ENCODE results near the gene AKAP6. TPM values are rescaled to one million over a fixed set of nuclear protein-coding genes. Genes with fewer than 3 reads are reported as not detected.

AKAP6 gene
- total RNA-seq, 1 experiment from 2014 or later: 1.1 TPM

- Histone ChIP-seq H3K23me2 (ENCODE audit: insufficient read length, low read depth, low read length, poor library complexity, severe bottlenecking) (no peaks in the 10 kb centered on the region), H3K27me3 (ENCODE audit: insufficient read depth, low read length) (no peaks in the 10 kb centered on the region), H3K79me2 (ENCODE audit: insufficient read depth, low read length) (no peaks in the 10 kb centered on the region), H3K56ac (ENCODE audit: insufficient read length, low read depth, low read length) (no peak overlapping the region), H2AFZ (ENCODE audit: low read length) (no peak overlapping the region), H2BK120ac (ENCODE audit: low read depth, low read length, poor library complexity, severe bottlenecking) (no peak overlapping the region), H3K9ac (ENCODE audit: extremely low read depth, insufficient read length, low read length) (no peak overlapping the region), H2AK5ac (ENCODE audit: insufficient read length, low read length) (no peak overlapping the region), H3K4me1 (ENCODE audit: insufficient read depth, low read length) (no peaks in the 10 kb centered on the region), H4K8ac (replicated peaks; ENCODE audit: insufficient read length, low read depth, low read length) (no peak overlapping the region), H3K9me3 (ENCODE audit: control insufficient read depth, low read depth, low read length) (no peaks in the 10 kb centered on the region), H2BK15ac (ENCODE audit: low read depth, low read length) (no peak overlapping the region), H4K91ac (ENCODE audit: insufficient read length, low read depth, low read length) (no peak overlapping the region), H4K5ac (ENCODE audit: insufficient read length, low read depth, low read length) (no peak overlapping the region), H2BK12ac (ENCODE audit: insufficient read length, low read depth, low read length) (no peak overlapping the region), H3K23ac (ENCODE audit: insufficient read length, low read depth, low read length) (no peak overlapping the region), H4K20me1 (ENCODE audit: control insufficient read depth, insufficient read depth, insufficient read length) (no peaks in the 10 kb centered on the region), H3K18ac (ENCODE audit: insufficient read length, low read depth, low read length) (no peak overlapping the region), H2BK5ac (ENCODE audit: insufficient read length, low read length) (no peak overlapping the region), H3T11ph (ENCODE audit: low read length) (no peak overlapping the region), H3K79me1 (ENCODE audit: insufficient read depth, low read depth, low read length, poor library complexity, severe bottlenecking) (no peaks in the 10 kb centered on the region), H3K27ac (ENCODE audit: insufficient read length, low read depth, low read length) (no peak overlapping the region), H3K4ac (ENCODE audit: low read depth, low read length) (no peak overlapping the region), H3K14ac (ENCODE audit: insufficient read depth, low read length) (no peak overlapping the region), H3K4me2 (ENCODE audit: insufficient read depth, insufficient read length, low read length) (no peak overlapping the region), H2BK20ac (ENCODE audit: low read depth, low read length, poor library complexity, severe bottlenecking) (no peak overlapping the region)
- H3K27me3 Mint-ChIP-seq (ENCODE audit: low read depth): no peaks in the 10 kb centered on the region
- no peaks in the 10 kb centered on the region for H3K4me1 Mint-ChIP-seq
- no peak overlapping the region; a peak in 1 of 7 replicates for H3K27ac Mint-ChIP-seq
- no CpG with 5 or more reads among the region's 4 CpGs for WGBS (ENCODE audit: extremely low coverage, insufficient read length, low lambda C conversion rate)
- no peak for TF ChIP-seq CTCF (conservative IDR thresholded peaks at IDR 0.05)
- peaks cover 0 to 10% (median 0%) of the 10 kb centered on the region in 3 experiments; a peak in 4 of 7 replicates for H3K36me3 Mint-ChIP-seq (ENCODE audit: insufficient read depth in 1 of 3, low read depth in 3 of 3)
- no peak for DNase-seq
- no peak overlapping the region for H3K4me3 Mint-ChIP-seq
- peaks cover 7 to 18% of the 10 kb centered on the region in 2 experiments for H3K9me3 Mint-ChIP-seq
These were observed 428.5 kb downstream of the AKAP6 start for GRCh38 chr14:32757568-32757967.

Measured in H9 (cell line).